SIG-M5 treated with dmso at 0.1 percent for 504 hours (cell line): ENCODE measurements around the gene GNG12.

Experiments used
- DNase-seq: peaks from one replicate; lab custom pipeline; 2025; ENCODE audit not compliant: unreplicated experiment; lab: John Stamatoyannopoulos, UW

The GNG12 gene

GRCh38 chr1:67711158-67711854, 122.0 kb downstream of the GNG12 start:
- DNase-seq, result no peak

DNA sequence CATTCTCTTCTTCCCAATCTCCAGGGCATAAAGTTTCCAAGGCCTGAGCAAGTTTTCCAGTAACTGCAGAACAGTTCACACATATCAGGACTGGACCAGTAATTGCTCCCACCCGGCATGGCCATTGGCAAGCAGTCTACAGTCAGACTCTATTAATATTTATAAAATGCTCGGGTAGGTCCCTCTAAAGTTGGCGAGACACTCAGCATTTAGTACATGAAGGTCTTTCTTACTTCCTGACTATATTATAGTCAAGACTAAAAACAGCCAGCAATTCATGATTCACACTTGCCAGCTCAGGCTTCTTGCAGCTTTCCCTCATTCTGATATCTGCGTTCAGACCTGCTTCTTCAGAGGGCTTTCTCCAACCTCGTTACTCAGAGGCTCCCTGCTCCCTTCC, 122.8 kb downstream of the GNG12 start:
- DNase-seq, result no peak

GRCh38 chr1:67708606-67709005, 124.7 kb downstream of the GNG12 start:
- DNase-seq, result no peak

GRCh38 chr1:67705735-67706453, 127.4 kb downstream of the GNG12 start:
- no peak for DNase-seq

DNA sequence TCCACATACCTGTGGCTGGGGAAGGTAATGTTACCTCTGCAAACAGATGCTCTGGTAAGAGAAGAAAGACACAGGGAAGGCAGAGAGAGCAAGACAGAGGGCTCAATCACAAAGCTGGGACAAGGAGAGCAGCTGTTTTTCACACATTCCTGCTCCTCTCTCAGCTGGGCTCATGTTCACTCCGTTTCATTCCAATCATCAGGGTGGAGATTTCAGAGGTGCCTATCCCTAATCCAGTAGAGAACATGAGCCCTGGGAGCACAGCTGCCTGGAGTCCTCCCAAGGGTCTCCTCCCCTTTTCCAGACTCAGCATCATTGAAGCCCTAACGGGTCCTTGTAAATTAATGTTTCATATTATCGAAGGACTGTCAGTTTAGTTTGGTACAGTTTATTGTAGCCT, 128.9 kb downstream of the GNG12 start:
- DNase-seq, result no peak

GRCh38 chr1:67701876-67702275, 131.4 kb downstream of the GNG12 start:
- no peak for DNase-seq

DNA sequence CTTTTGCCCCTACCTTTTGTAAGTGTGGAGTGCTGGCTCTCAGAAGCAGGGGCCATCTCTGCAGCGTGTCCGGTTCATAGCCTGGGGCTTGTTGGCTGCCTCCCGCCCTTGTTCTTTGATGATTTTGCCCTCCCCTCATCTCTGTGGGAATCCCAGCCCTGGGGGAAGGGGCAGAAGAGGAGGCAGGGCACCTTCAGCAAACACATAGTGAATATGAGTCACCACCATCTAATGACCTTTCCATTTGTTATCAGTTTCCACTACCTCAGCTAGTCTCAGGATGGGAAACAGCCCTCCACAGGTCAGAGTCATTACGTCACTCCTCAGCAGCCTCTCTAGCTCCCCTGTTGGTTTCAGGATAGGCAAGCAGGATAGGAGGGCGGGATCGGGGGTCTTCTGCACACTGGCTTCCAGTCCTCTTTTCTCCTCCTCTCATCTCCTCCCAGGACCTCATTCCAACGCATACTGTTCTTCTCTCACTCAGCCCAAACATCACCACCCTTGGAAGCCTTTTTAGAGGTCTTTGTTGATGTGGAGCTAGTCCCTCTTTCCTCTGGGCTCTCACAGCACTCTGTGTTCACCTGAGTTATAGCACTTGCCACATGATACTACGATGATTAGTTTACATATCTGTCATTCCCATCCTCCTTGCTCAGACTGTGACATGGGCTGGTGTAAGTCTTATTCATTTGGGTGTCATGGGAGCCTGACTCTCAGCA, 132.4 kb downstream of the GNG12 start:
- DNase-seq, result no peak

- no peak for DNase-seq
Observed at GRCh38 chr1:67700220-67700619, 133.0 kb downstream of the GNG12 start.

DNA sequence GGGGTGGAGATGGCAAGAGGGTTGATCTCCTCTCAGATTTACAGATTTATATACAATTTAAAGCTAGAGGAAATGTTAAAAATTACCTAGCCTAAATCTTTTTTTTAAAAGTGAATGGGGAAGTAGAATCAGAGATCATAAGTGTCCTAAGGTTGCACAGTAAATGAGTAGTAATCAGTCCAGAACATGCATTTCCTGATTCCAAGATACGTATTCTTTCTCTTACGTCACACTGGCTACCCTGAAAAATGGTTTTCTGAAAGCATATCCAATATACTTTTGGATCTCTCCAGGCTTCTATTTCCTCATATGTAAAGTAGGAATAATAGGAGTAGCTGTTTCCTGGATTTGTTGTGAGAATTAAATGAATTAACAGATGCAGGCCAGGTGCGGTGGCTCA, 136.6 kb downstream of the GNG12 start:
- DNase-seq, result no peak

- no peak for DNase-seq
Observed at GRCh38 chr1:67695963-67696362, 137.3 kb downstream of the GNG12 start.

GRCh38 chr1:67691712-67692111, 141.6 kb downstream of the GNG12 start:
- no peak for DNase-seq

DNA sequence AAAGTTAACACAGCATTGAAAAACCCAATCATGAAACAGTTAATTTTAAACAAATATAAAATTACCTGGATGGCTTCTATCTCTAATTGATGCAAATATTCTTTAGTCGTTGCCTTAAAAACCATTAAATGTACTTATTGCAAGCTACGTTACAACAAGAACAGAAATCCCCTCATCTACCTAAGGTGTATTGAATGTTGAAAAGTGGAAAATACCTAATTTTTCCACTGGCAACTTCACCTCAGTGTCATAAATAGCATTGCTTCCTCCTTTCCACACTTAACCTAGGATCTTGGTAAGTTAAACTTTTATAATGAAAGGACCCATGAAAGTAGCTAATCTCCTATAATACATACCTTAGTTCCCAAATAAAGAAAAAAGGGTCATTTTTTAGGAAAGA, 142.9 kb downstream of the GNG12 start:
- no peak for DNase-seq

- DNase-seq, result no peak
Observed at GRCh38 chr1:67690018-67690363, 143.3 kb downstream of the GNG12 start.

- no peak for DNase-seq
Observed at GRCh38 chr1:67689267-67690017, 143.8 kb downstream of the GNG12 start.

DNA sequence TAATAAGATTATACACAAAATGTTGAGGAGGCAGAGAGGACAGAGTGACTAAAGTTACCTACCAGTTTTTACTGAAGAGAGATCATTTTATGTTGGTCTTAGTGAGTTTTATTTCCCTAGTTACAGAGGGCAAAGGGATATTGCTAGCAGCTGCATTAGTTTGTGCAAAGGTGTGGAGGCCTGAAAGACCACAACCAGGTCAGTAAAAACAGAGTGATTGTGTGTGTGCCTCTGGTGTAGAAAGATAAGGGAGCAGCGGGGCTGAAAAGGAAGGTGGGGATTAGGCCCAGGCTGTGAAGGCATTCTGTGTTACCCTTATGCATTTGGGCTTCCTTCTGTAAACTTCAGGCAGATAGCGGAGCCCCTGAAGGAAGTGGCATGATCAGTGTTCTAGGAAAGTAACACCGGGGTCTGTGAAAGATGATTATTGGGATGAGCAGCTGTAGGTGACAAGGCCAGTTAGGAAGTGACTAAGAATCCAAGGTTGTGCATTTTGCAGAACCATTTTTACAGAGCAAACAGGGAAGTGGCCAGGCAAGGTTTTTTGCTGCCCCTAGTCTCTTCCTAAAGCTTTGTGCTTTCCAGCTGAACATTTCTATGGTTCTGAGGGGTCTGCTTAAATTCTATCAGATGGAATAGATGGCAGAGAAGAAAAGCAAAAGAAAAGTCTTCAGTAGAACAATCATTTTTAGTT, 144.6 kb downstream of the GNG12 start:
- peak; percentile 43 for DNase-seq

GRCh38 chr1:67687649-67688048, 145.6 kb downstream of the GNG12 start:
- DNase-seq, result peak; percentile 81

- DNase-seq, result no peak
Observed at GRCh38 chr1:67687198-67687545, 146.1 kb downstream of the GNG12 start.

DNA sequence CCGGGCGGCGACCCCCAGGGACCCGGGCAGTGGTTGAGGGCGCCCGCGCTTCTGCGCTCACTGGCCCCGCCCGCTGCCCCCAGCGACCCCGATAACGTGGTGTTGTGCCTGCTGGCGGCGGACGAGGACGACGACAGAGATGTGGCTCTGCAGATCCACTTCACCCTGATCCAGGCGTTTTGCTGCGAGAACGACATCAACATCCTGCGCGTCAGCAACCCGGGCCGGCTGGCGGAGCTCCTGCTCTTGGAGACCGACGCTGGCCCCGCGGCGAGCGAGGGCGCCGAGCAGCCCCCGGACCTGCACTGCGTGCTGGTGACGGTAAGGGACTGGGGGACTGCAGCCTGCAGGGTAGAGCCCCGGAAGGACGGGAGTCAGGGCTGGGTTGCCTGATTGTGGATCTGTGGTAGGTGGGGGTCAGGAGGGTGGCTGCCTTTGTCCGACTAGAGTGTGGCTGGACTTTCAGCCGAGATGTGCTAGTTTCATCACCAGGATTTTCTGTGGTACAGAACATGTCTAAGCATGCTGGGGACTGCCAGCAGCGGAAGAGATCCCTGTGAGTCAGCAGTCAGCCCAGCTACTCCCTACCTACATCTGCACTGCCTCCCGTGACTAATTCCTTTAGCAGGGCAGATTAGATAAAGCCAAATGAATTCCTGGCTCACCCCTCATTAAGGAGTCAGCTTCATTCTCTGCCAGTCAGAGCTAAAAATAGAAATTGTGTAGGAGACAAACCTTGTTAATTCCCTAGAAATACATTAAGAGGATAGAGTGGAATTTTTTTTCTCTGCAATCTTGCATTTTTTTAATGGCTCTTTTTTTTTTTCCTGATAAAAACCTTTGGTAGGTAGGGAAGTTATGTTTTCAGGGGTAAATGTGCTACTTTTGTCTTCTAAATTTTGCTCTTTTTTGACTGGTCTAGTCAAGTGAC, 146.7 kb downstream of the GNG12 start:
- peak; percentile 91 for DNase-seq

- peak; percentile 30 for DNase-seq
Observed at GRCh38 chr1:67685558-67686266, 147.6 kb downstream of the GNG12 start.
